ENCODE results near the gene SH3BGRL. TPM values are rescaled to one million over a fixed set of nuclear protein-coding genes. Genes with fewer than 3 reads are reported as not detected.

SH3BGRL gene
- total RNA-seq, 1 experiment from 2014 or later = 41.8 TPM

DNA sequence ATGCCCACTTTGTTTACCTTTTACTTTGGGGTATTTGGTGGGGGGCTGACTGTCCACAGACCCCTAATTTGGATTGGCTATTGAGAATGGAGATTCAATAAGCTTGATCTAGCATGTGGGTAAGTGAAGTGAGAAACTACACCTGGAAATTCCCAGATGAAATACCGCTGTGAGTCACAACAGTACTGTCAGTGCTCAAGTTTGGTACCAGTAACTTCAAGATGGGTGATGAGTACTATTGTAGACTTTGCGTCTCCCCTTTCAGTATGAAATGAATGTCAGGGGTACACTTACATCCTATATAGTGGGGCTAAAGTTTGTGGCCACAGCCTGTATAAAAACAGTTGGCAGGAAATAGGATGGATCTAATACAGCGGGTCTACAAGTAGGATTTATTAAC, 33.5 kb upstream of the SH3BGRL start:
- H3K4me2 ChIP-seq (ENCODE audit: insufficient read depth, insufficient read length, low read length) = no peak overlapping the region
- H4K20me1 ChIP-seq (ENCODE audit: control insufficient read depth, insufficient read depth, insufficient read length) = no peaks in the 10 kb centered on the region
- H3T11ph ChIP-seq (ENCODE audit: low read length) = no peak overlapping the region
- Mint-ChIP-seq H3K4me1 (no peaks in the 10 kb centered on the region), H3K27me3 (ENCODE audit: low read depth) (no peaks in the 10 kb centered on the region), H3K27ac (no peak overlapping the region), H3K9me3 (peaks cover 44 to 56% of the 10 kb centered on the region in 2 experiments), H3K4me3 (no peak overlapping the region), H3K36me3 (ENCODE audit: insufficient read depth in 1 of 3, low read depth in 3 of 3) (no peaks in the 10 kb centered on the region; a peak in 1 of 7 replicates)
- H2BK12ac ChIP-seq (ENCODE audit: insufficient read length, low read depth, low read length) = no peak overlapping the region
- no peak overlapping the region for H2BK20ac ChIP-seq (ENCODE audit: low read depth, low read length, poor library complexity, severe bottlenecking)
- WGBS (ENCODE audit: extremely low coverage, insufficient read length, low lambda C conversion rate) = no CpG with 5 or more reads among the region's 3 CpGs
- no peak overlapping the region for H2AK5ac ChIP-seq (ENCODE audit: insufficient read length, low read length)
- no peak overlapping the region for H4K8ac ChIP-seq (replicated peaks; ENCODE audit: insufficient read length, low read depth, low read length)
- no peak overlapping the region for H3K4ac ChIP-seq (ENCODE audit: low read depth, low read length)
- no peak for DNase-seq
- TF ChIP-seq CTCF (conservative IDR thresholded peaks at IDR 0.05) = no peak
- no peak overlapping the region for H2AFZ ChIP-seq (ENCODE audit: low read length)
- H3K9me3 ChIP-seq (ENCODE audit: control insufficient read depth, low read depth, low read length) = peaks cover 16% of the 10 kb centered on the region
- no peak overlapping the region for H3K23ac ChIP-seq (ENCODE audit: insufficient read length, low read depth, low read length)
- H3K18ac ChIP-seq (ENCODE audit: insufficient read length, low read depth, low read length) = no peak overlapping the region
- no peak overlapping the region for H3K56ac ChIP-seq (ENCODE audit: insufficient read length, low read depth, low read length)
- no peaks in the 10 kb centered on the region for H3K4me1 ChIP-seq (ENCODE audit: insufficient read depth, low read length)
- H2BK15ac ChIP-seq (ENCODE audit: low read depth, low read length) = no peak overlapping the region
- H3K79me1 ChIP-seq (ENCODE audit: insufficient read depth, low read depth, low read length, poor library complexity, severe bottlenecking) = no peaks in the 10 kb centered on the region
- H2BK120ac ChIP-seq (ENCODE audit: low read depth, low read length, poor library complexity, severe bottlenecking) = no peak overlapping the region
- H3K23me2 ChIP-seq (ENCODE audit: insufficient read length, low read depth, low read length, poor library complexity, severe bottlenecking) = no peaks in the 10 kb centered on the region
- H3K27ac ChIP-seq (ENCODE audit: insufficient read length, low read depth, low read length) = no peak overlapping the region
- H2BK5ac ChIP-seq (ENCODE audit: insufficient read length, low read length) = no peak overlapping the region
- H4K5ac ChIP-seq (ENCODE audit: insufficient read length, low read depth, low read length) = no peak overlapping the region
- no peak overlapping the region for H3K14ac ChIP-seq (ENCODE audit: insufficient read depth, low read length)
- no peaks in the 10 kb centered on the region for H3K27me3 ChIP-seq (ENCODE audit: insufficient read depth, low read length)
- no peaks in the 10 kb centered on the region for H3K79me2 ChIP-seq (ENCODE audit: insufficient read depth, low read length)
- no peak overlapping the region for H3K9ac ChIP-seq (ENCODE audit: extremely low read depth, insufficient read length, low read length)
- H4K91ac ChIP-seq (ENCODE audit: insufficient read length, low read depth, low read length) = no peak overlapping the region
